LNCaP clone FGC (cell line): ENCODE results near the gene RPL37A.

ENCODE experiments used
- DNase-seq: peaks from one replicate; pipeline ENCODE4 v3.0.0-alpha.2; 2011; ENCODE audit warnings: low read depth
- H3K4me3 ChIP-seq: 2 replicates; pipeline ENCODE4 v1.5.1; 2011; ENCODE audit warnings: mild to moderate bottlenecking, low read depth, low read length, control low read depth
- TF ChIP-seq, protein P1 (sequence below): IDR thresholded peaks from 2 replicates; pipeline ENCODE4 v1.5.1; 2012; ENCODE audit warnings: mild to moderate bottlenecking; ENCODE audit not compliant: control insufficient read depth, insufficient read depth; ENCODE audit errors: extremely low read depth

RPL37A gene

DNA sequence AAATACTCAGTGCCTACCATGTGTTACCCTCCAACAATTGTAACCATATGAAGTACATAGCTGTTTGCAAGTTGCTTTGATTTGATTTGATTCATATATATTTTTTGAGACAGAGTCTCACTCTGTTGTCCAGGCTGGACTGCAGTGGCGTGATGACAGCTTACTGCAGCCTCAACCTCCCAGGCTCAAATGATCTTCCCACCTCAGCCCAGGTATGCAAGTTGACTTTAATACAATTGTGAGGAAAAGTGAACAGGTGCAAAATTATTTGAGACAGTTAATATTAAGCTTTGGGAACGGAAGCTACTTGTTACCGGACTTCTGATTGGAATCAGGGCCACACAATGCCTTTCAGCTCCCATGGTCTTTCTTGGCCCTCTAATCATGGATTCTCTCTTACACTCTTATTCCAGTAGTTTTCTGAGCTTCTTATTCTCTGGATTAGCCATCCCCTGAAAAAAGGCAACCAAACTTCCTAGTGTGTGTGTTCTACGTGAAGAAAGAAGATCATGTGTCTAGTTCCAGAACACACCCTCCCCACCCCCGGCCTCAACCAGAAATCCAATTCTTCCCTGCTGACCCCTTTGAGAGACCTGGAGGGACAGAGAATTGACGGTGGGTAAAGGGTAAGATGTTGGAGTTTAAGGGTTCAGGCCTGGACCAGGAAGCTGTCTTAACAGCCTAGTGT, 1.1 kb upstream of the RPL37A start:
- H3K4me3 ChIP-seq = peak overlapping the region; percentile 77
- TF ChIP-seq, protein P1, sequence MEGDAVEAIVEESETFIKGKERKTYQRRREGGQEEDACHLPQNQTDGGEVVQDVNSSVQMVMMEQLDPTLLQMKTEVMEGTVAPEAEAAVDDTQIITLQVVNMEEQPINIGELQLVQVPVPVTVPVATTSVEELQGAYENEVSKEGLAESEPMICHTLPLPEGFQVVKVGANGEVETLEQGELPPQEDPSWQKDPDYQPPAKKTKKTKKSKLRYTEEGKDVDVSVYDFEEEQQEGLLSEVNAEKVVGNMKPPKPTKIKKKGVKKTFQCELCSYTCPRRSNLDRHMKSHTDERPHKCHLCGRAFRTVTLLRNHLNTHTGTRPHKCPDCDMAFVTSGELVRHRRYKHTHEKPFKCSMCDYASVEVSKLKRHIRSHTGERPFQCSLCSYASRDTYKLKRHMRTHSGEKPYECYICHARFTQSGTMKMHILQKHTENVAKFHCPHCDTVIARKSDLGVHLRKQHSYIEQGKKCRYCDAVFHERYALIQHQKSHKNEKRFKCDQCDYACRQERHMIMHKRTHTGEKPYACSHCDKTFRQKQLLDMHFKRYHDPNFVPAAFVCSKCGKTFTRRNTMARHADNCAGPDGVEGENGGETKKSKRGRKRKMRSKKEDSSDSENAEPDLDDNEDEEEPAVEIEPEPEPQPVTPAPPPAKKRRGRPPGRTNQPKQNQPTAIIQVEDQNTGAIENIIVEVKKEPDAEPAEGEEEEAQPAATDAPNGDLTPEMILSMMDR = no peak
- DNase-seq = no peak

DNA sequence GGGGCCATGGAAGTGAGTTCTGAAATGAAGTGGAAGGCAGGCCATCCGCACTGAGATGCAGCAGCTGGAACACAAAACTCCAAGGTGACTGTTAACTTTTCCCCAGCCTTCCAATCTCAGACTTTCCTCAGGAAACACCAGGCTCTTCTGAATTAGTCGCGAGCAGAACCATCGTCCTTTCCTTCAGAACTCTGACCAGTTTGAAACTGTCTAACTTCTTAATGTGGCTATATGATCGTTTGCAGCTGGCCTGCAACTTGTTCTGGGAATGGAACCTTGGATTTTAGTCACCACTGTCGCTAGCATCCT, 620 bp upstream of the RPL37A start:
- DNase-seq = no peak

DNA sequence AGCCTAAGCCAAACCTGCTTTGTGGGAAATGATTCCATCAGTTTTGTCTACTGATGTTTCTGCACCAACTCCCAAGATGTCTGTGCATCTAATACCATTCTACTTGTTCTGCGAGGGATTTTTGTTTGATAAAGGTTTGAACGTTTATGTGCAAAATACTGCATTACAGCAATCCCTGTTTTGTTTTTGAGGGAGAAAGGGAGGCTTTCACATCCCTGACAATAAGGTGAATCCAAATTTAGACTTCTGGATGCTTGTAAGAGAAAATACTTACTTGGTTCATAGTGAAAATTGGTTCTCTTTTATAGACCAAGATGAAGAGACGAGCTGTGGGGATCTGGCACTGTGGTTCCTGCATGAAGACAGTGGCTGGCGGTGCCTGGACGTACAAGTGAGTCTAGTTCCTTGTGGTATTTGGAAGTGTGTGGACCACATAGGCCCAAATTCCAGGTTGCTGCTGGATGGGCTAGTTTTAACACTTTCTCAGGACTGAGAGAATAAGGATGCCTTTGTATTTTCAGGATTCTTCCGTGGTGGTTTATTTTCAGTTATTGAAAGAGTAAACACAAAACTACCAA, 1.1 kb downstream of the RPL37A start:
- peak overlapping the region; percentile 77 for H3K4me3 ChIP-seq
- TF ChIP-seq, protein P1 = no peak
- DNase-seq = no peak

More for the DNA sequence above, 620 bp upstream of the RPL37A start:
- TF ChIP-seq, protein P1 = no peak
- peak overlapping the region; percentile 77 for H3K4me3 ChIP-seq

DNA sequence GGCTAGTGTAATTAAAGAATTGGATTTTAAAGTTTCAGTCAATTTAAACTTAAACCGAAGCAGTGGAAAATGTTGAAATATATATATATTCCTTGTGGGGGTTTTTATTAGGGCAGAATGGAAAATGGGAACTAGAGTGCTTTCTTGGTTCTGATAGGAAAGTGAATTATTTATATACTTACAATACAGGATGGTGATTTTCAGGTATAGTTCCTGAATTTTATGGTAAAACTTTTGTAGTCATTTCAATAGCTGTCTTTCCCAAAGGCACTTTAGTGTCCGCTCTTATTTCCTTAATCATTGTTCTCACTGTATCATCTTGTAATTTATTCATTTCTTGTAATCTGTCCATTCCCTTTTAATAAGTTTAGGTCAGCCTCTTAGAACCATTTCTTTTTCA, 1.9 kb downstream of the RPL37A start:
- no peak for DNase-seq
- TF ChIP-seq, protein P1 = no peak

DNA sequence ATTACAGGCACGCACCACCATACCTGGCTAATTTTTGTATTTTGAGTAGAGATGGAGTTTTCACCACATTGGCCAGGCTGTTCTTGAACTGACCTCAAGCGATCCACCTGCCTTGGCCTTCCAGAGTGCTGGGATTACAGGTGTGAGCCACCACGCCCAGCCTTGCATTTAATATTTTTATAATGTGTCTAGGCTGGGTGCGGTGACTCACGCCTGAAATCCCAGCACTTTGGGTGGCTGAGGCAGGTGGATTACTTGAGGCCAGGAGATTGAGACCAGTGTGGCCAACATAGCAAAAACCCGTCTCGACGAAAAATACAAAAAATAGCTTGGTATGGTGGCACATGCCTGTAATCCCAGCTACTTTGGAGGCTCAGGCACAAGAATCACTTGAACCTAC, 3.2 kb downstream of the RPL37A start:
- no peak overlapping the region for H3K4me3 ChIP-seq
- TF ChIP-seq, protein P1 = no peak

More for the DNA sequence above, 1.9 kb downstream of the RPL37A start:
- H3K4me3 ChIP-seq = peak overlapping the region; percentile 77

DNA sequence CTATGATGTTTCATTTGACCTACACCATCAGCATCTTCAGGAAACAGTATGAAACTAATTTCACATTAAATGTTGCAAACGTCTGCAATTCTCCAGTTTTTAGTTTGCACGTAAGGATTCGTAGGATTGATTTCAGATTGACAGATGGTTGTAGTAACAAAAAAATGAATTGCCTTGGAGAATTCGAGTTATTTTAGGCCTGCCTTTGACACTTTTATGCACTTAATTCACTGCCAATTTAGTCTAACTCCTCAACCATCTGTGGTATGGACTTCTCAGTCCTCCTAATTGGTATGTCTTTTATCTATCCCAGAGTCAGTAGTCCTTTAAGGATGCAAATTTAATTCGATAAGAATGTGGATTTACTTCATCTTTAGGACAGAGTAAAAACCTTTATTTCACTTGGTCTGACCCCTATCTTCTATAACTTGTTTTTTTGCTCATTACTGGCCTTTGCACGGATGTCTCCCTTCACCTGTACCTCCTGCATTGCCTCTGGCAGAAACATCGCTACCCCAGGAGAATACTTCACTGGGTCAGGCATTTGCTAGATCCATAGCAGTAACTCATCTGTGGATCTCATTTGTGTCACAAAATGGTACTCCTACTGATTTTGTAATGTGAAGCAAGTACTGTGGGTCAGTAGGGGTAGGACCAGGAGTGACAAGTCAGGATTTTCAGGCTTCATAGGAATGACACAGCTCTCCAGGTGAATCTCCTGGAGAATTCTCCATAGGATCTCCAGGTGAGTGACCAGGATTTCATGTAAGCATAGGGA, 3.9 kb downstream of the RPL37A start:
- H3K4me3 ChIP-seq = no peak overlapping the region
- DNase-seq = no peak
- TF ChIP-seq, protein P1 = no peak

More for the DNA sequence above, 3.2 kb downstream of the RPL37A start:
- no peak for DNase-seq
